ENCODE data around the gene MOSMO.
A peak's percentile ranks its signal among the peaks of the same experiment; 100 is the strongest.
"Not testable (repeated sequence)": the region's sequence is repeated elsewhere in the genome, so short reads cannot be mapped to it uniquely, and the experiment has no call there.

The MOSMO gene

DNA sequence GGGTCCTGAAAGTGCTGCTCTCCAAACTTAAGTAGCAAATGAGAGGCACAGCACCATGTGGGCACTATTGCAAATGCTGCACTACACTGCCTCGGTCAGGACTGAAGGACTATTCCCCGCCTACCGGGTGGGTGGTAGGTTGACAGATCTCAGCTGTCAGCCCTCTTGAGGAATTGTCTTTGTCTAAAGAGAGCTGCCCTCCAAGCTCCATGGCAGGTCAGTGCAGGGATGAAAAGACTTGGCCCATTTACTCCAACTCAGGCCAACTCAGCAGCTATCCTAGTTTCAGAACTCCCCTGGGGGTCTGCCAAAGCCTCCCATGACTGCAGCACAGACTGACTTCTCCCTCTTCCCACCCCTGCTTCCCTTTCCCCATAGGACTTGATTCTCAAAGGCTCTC lies 3.6 kb upstream of the MOSMO start:
- no peak for DNase-seq

DNA sequence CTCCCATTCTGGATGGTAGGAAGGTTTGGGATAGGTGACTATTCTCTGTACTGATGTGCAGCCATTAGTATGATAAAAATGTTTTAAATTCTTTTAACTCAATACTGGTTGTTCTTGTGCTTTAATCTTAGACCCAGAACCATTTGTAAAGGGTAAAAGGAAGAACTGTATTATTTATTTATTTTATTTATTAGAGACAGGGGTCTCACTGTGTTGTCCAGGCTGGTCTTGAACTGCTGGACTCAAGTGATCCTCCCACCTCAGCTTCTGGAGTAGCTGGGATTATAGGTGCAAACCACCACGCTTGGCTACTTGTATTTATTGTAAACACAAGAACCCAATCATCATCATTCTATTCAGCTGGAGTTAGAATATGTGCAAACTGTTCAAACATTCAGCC lies 2.2 kb upstream of the MOSMO start:
- no peak for DNase-seq

DNA sequence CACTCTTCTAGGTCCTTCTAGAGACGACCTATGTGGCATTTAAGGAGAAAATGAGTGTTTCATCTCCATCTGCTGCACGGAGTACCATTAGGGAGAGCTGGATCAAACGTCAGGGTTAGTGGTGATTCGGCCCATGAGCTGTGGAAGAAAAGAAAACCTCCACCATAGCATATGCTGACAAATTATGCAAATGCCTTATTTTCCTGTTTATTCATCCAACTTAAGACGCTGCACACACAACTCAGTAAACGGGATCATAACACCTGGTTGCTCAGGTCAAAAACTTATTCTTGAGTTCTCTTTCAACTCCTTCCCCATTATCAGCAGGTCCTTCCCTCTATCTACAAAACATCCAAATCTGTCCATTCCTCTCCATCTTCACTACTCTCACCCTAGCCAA lies 1.3 kb upstream of the MOSMO start:
- no peak for DNase-seq

DNA sequence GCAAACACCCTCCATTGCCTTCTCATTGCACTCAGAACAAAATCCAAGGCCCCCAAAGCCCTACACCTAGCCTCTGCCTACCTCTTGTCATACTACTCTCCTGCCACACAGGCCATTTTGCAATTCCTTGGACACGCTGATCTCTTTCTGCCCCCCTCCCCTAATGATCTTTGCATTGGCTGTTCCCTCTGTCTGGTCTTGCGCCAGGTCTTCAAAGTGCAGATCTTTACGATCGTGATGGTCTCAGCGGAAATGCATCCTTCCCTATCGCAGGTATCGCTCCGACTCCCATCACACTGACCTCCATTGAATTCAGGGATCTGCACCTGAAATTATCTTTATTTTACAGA lies 777 bp upstream of the MOSMO start:
- no peak for DNase-seq

DNA sequence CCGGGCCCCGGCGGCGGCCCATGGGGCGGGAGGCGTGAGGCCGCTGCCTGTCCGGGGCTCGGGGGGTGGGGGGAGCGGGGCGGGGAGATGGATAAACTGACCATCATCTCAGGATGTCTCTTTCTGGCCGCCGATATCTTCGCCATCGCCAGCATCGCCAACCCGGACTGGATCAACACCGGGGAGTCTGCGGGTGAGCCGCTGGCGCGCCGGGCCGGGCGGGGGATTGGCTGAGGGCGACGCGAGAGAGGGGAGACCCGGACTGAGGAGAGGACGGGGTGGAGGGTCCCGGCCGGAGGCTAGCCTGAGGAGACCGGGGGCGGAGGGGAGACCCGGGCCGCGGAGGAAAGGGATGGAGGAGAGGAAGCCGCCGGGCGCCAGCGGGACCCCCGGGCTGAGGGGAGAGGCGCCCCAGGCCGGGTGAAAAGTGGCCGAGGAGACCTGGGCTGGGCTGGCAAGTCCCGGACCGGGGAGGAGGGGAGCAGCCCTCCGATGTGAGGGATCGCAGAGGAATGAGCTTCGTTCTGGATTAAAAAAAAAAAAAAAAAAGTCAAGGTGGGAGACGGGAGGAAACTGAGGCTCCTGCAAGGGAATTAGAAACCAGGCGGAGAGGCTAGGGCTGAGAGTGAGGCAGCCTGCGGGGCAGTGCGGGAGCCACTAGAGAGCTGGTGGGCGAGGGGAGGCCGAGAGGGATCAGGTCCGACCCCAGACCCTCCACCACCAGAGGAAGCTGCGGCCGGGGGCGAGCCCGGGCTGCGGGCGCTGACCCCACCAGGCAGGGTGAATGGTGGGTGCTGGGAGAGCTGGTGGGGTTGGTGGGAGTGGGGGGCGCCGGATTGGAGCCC lies 526 bp downstream of the MOSMO start:
- no peak for DNase-seq

DNA sequence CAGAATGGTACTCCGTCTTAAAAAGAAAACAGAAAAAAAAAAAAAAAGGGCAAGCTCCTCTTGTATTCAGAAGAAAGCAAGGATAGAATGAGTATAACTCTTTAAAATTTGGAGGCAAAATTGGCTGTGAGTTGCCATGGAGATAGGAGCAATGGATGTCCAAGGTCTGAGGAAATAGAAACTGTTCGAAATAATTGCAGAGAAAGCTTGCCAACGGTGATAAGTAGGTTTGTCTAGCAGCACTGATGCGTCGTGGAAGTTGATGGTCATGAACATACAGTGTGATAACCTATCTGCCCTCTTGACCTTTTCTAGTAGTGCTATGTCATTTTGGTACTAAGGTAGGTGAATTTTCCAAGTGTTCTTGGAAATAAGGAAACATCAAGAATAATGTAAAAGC lies 3.0 kb downstream of the MOSMO start:
- no peak for DNase-seq

GRCh38 chr16:22012241-22012640 lies 4.3 kb downstream of the MOSMO start:
- no peak for DNase-seq

- DNase-seq = no peak
Measured at GRCh38 chr16:22013486-22013885, 5.6 kb downstream of the MOSMO start.

DNA sequence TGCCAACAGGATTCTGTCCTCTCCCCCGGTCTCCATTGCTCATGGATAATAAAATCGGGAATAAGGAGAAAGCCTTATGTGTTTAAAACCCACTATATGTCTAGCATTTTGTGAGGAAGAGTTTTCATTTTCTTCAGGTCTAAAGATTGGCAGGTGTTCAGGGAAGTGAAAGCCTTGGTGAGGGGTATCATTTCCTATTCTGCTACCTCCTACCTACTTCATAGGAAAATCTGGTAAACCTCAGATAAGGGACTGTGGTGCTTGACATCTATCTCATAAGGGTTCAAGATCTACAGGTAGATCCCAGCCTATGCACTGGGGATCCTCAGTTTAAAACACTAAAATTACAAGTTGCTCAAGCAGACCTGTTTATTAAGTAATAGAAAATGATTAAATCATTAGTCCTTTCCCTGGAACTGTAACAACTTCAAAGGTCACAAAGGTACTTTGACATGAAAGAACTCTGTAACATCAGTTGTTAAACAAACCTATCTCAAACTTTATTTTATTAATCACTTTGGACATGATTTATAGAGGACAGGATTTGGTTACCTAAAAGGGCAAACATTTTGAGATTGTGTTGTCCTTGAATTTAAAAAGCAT lies 6.5 kb downstream of the MOSMO start:
- DNase-seq = no peak

DNA sequence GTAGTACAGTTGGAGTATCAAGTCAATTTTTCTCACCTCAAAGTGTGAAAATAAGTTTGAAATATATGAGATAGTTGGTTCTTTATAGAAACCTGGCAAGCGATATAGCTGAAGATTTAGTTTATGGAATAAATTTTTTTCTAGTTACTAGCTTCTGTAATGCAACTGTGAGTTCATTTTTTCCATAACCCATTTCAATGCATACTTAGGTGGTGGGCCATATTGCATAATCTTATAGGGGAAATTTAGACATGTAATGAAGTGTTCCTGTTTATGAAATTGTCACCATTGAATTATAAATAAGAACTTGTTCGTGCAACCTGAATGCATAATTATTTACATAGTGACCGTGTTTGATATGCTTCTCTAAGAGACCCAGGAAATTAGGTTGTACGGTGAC lies 9.0 kb downstream of the MOSMO start:
- DNase-seq = peak; percentile 30 to 40

DNA sequence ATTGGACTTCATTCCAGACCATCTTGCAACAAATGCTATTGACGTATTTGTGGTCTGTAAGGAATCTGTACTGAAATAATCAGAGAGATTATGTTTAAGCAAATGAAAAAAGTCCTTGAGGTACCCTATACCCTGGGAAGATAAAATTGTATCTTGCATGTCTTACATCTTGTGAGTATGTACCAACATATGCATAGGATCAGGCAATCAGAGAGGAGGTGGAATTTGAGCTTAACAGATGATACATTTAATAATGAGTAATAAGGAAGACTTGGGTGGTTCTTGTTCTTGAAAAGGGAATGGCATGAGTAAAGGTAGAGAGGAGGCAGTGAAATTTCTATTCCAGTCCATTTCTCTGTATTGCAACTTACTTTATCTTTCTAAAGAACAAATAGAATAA lies 10.6 kb downstream of the MOSMO start:
- DNase-seq = no peak

DNA sequence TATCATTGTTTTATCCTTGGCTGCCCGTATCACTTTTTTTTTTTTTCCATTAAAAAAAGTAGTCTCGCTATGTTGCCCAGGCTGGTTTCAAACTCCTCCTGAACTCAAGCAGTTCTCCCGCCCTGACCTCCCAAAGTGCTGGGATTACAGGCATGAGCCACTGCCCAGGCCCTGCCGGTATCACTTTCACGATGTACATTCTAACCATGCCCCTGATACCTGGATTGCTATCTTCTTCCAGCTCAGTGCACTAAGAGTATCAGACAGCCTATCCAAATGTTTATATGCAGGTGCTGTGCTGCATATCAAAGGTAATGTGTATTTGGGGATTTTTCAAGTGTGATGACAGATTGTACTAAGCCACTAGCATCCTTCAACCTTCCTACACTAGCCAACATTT lies 14.2 kb downstream of the MOSMO start:
- no peak for DNase-seq

DNA sequence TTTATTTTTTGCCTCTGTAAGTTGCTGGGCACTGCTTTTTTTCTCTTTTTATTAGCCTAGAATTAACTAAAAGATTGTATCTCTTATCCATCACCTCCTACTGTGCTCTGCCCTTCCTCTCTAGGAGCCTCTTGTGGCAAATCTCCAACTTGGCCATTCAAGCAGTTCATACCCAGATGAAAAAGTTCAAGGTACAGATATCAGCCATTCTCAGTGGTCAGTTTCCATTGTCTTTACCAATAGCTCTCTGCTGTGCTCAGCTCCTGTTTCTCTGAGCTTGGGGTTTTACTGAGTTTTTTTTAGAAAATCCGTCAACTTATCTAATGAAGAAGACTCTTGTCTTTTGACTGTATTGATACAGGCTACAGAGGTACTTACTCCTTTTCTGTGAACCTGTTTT lies 15.6 kb downstream of the MOSMO start:
- DNase-seq = no peak

- DNase-seq = not testable (repeated sequence)
Measured at GRCh38 chr16:22024785-22025184, 16.9 kb downstream of the MOSMO start.

DNA sequence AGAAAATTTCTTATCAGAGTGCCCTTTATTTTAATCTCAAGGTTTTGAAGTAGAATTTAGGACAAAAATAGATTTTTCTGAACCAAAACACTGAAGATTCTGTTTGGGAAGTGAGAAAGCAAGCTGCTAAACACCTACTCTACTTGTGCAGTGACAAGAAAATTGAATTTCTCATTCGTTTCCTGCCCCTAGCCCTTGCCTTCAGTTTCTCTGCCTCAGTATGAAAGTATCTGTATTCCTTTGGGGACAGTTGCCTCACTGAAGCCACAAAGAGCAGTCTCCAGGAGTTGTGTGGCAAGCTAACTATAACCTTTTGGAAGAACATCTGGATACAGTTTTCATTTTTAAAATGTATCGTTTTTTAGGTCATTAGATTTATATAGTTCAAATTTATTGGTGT lies 19.7 kb downstream of the MOSMO start:
- DNase-seq = no peak

DNA sequence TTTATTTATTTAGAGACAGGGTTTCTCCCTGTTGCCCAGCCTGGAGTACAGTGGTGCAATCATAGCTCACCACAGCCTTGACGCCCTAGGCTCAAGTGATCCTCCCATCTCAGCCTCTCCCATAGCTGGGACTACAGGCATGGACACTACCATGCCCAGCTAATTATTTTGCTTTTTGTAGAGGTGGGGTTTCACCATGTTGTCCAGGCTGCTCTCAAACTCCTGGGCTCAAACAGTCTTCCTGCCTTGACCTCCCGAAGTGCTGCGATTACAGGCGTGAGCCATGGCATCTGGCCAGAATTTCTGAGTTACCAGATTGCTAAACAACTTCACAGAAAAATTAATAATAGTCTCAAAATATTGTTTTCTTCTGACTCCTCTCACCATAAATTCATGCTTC lies 21.7 kb downstream of the MOSMO start:
- no peak for DNase-seq

DNA sequence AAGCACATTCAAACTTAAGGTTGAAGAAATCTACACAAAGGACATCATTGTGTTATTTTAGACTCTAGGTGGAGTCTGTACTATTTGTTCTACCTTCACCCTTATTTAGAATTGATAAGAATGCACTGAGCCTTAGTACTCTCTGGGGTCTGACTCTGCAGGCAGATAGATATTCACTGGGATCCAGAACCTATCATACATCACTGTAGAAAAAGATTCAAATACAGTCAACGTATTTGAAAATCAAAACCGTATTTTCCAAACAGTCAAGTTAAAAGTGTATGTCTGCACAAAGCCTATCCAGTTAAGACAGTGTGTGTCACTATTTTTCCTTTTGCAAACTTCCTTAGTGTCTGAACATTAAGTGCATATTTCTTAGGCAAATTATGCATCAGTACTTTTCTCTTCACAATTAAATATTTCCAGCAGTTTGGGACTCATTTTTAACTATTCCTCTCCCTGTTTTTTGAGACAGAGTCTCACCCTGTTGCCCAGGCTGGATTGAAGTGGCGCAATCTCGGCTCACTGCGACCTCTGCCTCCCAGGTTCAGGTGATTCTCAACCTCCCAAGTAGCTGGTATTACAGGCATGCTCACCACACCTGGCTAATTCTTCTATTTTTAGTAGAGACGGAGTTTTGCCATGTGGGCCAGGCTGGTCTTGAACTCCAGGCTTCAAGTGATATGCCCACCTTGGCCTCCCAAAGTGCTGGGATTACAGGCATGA lies 22.3 kb downstream of the MOSMO start:
- DNase-seq = no peak

GRCh38 chr16:22031483-22032083 lies 23.7 kb downstream of the MOSMO start:
- no peak for DNase-seq

DNA sequence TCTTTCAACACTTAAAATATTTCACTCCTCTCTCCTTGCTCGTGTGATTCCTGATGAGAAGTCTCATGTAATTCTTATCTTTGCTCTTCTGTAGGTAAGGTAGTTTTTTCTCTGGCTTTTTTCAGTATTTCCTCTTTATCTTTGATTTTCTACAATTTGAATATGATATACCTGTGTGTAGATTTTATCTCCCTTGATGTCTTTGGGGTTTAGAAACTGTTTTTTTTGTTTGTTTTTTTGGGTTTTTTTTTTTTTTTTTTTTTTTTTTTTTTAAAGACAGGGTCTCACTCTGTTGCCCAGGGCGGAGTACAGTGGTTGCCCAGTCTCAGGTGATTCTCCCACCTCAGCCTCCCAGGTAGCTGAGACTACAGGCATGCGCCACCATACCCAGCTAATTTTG lies 26.6 kb downstream of the MOSMO start:
- no peak for DNase-seq

DNA sequence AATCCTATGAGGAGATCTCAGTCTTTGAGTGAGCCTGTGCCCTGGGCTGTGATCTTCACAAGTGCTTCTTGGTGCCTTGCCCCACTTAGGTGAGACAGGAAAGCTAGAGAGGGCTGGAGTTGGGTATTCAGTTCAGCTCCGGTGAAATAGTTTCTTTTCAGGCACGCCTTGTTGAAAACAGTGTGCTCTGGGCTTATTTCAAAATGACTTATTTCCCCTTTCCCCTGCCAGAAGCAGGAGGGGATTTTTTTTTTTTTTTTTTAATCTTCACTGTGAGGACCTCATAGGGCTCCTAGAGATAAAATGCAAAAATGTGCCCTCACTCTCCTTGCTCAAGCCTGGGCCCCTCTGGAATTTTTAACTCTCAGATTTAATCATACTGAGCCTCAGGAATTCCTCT lies 27.2 kb downstream of the MOSMO start:
- peak; percentile 32 to 41 for DNase-seq

- DNase-seq = not testable (repeated sequence)
Measured at GRCh38 chr16:22043882-22044281, 36.0 kb downstream of the MOSMO start.

DNA sequence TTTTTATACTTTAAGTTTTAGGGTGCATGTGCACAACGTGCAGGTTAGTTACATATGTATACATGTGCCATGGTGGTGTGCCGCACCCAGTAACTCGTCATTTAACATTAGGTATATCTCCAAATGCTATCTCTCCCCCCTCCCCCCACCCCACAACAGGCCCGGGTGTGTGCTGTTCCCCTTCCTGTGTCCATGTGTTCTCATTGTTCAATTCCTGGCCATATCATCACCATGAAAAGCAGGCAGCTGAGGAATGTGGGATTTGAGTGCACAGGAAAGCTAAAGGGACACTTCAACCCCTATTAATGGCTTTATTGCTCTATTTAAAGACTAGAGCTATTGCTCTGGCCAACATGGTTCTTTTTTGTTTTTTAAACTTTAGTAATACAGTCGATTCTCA lies 38.0 kb downstream of the MOSMO start:
- not testable (repeated sequence) for DNase-seq

DNA sequence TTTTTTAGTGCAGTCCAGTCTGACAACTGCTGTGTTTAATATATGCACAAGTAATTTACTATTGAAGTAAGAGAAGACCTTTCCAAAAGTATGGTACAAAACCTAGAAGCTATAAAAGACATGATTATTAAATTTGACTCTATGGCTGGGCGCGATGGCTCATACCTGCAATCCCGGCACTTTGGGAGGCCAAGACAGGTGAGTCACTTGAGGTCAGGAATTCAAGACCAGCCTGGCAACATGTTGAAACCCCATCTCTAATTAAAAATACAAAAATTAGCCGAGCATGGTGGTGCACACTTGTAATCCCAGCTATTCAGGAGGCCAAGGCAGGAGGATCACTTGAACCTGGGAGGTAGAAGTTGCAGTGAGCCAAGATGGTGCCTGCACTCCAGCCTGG lies 43.1 kb downstream of the MOSMO start:
- no peak for DNase-seq

DNA sequence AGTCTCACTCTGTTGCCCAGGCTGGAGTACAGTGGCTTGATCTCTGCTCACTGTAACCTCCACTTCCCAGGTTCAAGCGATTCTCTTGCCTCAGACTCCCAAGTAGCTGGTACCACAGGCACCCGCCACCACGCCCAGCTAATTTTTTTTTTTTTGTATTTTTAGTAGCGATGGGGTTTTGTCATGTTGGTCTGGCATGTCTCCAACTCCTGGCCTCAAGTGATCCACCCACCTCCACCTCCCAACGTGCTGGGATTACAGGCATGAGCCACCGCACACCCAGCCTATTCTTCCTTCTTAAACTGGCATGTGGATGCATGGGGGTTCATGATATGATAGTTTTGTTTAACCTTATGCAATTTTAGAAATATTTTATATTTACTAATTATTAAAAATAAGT lies 45.1 kb downstream of the MOSMO start:
- DNase-seq = no peak
